ENCODE results near the gene SLC1A2.

SLC1A2 gene

GRCh38 chr11:35302398-35302797 is 117.0 kb downstream of the SLC1A2 start:
- DNase-seq (ENCODE audit: low read depth): no peak

DNA sequence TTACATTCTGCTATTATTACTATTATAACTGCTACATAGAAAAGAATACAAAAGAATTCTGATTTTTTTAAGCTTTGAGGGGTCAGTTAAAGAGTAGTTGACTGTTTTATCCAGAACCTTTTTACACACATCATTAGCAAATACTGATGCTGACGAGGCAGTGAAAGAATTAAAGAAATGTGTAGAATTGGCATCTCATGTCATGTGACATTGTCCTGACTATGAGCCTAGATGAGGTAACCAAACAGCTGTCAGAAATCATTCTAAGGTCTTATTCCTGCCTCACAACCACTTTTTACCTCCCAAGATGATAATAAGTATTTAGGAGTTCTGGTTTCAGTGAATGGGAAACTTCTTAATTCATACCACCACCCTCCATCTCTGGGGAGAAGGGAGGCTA is 121.0 kb downstream of the SLC1A2 start:
- no peak for DNase-seq (ENCODE audit: low read depth)

DNA sequence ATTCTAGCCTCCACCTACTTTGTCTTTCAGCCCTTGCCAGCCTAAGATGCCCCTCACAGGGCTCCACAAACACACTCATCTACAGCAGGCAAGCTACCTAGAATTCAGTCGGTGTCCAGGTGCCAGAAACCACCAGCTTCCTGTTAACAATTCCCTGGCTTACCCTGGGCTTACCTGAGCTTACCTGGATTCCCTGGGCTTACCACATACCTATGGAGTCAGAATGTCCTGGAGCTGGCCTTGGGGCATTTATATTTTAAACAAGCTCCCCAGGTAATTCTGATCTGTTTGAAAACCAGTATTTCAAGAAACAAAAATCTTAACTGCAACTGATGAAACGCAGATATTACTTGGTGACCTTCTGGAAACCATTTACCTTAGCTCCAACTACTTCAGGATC is 123.6 kb downstream of the SLC1A2 start:
- no peak for DNase-seq (ENCODE audit: low read depth)

DNA sequence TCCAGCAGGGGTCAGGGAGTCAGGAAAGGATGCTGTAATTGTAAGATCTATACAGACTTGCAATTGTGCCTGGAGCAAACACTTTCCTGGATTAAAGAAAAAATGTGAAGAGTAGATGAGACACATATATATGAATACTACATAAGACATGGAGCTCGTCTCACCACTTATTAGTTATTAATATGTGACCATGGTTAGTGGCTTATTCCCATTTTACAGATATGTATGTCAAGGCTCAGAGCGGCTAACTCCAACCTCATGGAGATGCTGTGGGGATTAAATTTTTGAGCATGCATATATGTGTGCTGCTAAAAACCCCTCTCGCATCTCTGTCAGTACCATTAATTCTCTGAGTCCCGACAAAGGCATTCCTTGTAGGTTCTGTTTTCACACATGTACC is 125.7 kb downstream of the SLC1A2 start:
- DNase-seq (ENCODE audit: low read depth): no peak

DNA sequence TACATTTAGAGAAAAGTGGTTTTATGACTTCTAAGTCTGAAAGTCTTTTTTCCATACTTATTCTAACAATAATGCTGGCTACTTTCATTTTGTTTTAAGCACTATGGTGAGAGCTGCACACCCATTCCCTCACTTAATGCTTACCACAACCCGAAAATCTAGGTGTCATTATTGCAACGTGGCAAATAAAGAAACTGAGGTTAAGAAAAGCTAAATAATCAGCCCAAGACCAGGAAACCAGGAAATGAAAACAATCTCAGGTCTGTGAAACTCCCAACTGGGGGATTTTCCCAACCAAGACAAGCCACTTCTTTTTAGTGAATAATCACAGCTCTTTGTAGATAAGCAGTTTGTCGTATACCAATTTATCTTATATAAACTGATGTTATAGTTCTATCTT is 126.3 kb downstream of the SLC1A2 start:
- DNase-seq (ENCODE audit: low read depth): no peak

DNA sequence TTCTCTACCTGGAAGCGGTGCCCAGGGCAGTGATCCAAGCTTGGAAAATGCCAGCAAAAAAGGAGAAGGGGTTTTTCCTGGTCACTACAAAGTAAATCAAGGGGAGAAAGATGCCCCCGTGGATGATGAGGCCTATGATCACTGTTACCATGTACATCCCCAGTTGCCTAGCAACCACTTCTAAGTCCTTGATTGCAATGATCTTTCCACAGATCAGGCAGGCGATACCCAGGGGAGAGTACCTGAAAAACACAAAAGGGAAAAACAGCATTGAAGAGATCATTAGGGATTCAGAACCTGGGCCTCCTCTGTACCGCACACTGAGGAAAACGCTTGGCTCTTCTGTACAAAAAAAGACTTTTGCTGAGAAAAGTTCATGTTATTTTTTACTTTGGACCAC is 127.1 kb downstream of the SLC1A2 start:
- DNase-seq (ENCODE audit: low read depth): no peak

DNA sequence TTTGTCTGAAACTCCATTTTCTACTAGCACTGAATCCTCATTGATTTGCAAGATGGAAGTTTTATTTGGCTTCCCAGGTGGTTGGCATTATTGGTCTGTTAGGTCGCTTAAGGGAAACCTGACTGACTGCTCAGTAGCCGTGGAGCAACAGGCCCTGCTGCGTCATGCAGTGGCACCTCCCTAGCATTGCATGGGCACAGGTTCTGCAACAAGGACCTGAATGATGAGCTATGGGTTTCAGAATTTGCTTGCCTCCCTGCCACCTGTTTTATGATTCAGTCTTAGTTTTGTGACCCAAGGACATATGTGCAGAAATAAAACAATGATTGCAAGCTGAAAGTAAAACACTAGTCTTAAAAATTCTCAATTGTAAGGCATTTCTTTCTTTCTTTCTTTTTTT is 128.5 kb downstream of the SLC1A2 start:
- DNase-seq (ENCODE audit: low read depth): no peak

- no peak for DNase-seq (ENCODE audit: low read depth)
Measured at GRCh38 chr11:35289821-35290220, 129.5 kb downstream of the SLC1A2 start.

DNA sequence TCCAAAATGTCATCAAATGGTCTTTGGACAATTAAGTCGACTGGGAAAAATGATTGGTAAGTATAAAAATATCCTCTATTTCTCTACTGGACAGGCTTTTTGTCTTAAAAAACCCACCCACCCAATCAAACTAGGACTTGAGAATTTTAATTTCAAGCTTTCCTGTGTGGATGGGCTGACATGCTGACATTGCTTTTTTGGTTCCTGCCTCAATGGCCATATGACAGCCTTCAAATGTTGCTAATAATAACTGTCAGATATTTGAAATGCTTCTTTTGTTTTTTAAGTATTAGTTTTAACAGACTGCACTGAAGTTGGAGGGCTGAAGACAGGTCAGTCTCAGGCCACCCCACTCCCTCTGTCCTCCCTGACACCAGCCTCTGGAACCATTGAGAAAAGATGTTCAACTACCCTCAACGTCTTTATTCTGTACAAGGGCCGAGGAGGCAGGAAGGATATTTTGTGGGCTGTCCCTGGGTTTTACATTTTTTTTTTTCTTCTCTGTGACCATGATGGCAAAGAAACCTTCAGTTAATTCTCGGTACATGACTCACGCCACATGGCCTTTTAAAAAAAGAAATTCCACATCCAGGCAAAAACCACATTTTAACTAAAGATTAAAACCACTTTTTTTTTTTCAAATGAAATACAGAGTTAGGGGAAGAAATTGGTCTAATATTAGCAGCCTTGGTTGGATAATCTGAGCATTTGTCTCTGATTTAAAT is 130.4 kb downstream of the SLC1A2 start:
- no peak for DNase-seq (ENCODE audit: low read depth)

DNA sequence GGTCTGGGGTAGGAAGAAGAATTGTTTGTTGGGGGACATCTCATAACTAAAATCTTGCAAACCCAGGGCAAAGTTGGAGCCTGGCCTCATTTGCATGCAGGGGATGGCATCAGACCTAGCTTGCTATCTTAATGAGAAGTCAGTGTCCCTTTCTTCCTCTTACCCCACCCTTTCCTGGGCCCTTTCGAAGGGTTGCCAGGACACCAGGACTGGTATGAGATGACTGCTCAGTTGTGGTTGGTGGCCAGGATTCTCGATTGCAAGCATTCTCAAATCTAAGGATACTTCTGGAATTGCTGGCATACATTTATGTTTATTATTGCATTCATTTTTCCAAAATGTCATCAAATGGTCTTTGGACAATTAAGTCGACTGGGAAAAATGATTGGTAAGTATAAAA is 131.0 kb downstream of the SLC1A2 start:
- DNase-seq (ENCODE audit: low read depth): no peak

DNA sequence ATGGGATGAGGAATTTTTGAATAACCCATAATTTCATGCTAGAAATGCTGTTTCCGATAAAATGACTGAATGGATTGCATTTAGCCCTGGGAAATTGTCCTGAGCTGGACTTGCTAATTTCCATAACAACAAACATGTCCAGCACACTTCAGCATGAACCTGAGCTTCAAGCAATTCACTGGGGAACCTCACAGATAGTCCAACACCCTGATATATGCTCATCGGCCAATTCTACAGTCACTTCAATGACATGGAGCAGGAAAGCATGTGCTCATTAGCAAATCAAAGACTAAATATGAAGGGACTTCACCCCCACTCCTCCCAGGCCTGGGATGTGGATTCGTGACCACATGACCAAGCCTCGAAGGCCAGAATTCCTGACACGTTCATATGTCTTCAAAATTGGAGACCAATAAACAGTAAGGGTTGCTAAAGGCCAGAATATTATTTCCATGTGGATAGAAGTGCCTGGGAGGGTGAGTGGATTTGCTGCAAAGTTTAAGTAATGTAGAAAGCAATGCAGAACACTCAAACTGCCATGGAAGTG is 131.9 kb downstream of the SLC1A2 start:
- no peak for DNase-seq (ENCODE audit: low read depth)

- DNase-seq (ENCODE audit: low read depth): no peak
Measured at GRCh38 chr11:35286126-35286525, 133.2 kb downstream of the SLC1A2 start.

DNA sequence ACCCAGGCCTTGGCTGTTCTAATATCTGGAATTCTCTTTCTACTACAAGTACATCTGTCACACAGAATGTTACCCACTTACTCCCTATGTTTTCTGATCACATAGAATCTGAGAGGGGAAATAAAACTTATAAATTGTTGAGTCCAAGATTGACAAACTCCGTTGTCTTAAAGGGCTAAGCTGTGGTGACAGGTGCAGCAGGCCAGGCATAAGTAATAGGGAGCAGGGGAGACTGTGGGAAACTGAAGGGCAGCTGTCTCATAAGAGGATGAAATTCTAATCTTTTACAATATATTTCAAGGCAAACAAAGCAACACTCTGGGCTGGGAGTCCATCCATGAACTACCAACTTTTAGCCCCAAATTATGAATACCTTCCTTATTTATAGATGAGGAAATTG is 133.9 kb downstream of the SLC1A2 start:
- no peak for DNase-seq (ENCODE audit: low read depth)

- no peak for DNase-seq (ENCODE audit: low read depth)
Measured at GRCh38 chr11:35282221-35282882, 137.0 kb downstream of the SLC1A2 start.

DNA sequence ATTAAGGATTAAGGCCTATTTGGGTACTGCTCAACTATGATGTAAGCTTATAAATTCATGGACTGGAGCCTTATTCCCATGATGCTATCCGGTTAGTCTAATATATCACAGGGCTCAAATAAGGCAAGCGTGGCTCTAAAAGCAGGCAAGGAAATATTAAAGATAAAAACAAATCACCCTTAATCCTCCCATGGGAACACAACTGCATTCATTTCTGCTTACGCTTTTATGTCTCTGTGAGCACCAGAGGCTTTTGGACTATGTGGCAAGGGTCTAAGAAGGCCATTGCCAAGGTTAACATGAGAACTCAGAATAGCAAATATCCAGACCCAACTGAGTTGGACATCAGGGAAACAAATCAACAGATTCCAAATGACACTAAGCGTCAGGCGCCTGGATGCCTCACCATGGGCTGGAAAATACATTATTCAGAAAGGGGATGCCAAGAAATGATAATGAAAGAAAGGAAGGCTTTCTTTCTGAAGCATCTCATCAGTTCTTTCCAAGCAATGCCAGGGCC is 138.1 kb downstream of the SLC1A2 start:
- DNase-seq (ENCODE audit: low read depth): no peak

DNA sequence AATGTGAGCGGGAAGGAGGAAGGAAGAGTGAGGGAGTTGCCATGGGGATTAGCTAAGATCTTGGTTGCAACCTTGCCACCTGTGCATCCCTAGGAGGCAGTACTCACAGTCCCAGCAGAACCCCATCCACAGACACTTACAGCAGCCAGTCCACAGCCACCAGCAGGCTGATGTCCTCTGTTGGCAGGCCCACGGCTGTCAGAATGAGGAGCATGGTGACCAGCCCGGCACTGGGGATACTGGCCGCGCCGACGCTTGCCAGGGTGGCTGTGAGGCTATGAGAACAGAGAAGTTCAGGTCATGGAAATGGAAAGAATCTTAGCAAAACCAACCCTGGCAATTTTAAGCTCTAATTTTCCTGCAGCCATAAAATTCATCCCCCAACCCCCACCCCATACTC is 138.6 kb downstream of the SLC1A2 start:
- no peak for DNase-seq (ENCODE audit: low read depth)

GRCh38 chr11:35277827-35278226 is 141.5 kb downstream of the SLC1A2 start:
- DNase-seq (ENCODE audit: low read depth): no peak

- no peak for DNase-seq (ENCODE audit: low read depth)
Measured at GRCh38 chr11:35276396-35277145, 142.8 kb downstream of the SLC1A2 start.

DNA sequence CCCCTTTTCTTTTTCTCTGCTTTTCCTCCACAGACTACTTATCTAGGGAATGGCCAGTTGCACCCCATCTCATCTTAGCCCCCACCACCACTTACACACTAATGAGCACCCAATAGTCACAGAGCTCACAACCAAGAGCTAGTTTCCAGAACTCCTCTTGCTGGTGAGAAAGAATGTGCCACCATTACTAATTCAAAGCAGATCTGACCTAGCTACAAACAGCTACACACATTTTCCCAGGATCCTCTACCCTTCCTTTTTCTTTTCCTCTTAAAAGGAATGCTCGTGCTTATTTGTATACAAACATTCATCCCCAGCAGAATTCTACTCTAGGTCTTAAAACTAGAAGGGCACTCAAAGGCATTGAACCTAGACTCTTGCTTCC is 143.6 kb downstream of the SLC1A2 start:
- DNase-seq (ENCODE audit: low read depth): no peak

DNA sequence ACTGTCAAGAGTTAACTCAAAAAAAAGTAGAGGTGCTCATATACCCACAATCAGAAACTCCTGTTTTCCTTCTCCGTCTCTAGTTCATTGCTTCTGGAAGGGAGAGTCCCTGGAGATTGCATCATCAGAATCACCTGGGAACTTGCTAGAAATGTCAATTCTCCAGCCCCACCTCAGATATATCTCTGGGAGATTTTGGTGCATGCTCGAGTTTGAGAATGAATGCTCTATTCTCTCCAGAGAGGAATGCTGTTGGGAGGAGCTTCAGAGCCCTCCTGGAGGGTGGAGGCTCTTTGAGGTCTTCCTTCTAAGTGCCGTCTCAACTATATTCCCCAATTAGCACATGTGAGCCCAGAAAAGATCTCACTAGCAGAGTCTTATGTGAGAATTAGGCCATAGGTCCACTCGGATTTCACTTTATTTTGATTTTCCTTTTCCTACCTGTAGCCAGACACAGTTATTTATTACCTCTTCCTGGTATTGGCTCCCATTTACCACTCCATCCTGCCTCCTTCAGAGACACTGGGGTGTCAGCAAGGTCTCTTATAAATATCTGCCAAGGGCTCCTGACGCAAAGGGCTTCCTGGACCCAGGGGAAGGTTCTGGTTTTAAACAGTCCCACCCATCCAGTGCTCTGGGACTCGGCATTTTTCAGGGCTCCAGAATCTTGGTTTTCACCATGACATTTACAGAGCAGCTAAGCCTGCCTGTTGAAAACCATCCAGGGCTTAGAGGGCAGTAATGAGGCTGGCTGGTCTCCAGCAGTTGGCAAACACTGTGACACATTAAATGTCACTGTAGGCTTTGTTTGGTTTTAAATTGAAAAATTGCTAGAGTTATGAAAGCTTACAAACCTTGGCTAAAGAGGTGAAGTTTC is 144.2 kb downstream of the SLC1A2 start:
- DNase-seq (ENCODE audit: low read depth): no peak

DNA sequence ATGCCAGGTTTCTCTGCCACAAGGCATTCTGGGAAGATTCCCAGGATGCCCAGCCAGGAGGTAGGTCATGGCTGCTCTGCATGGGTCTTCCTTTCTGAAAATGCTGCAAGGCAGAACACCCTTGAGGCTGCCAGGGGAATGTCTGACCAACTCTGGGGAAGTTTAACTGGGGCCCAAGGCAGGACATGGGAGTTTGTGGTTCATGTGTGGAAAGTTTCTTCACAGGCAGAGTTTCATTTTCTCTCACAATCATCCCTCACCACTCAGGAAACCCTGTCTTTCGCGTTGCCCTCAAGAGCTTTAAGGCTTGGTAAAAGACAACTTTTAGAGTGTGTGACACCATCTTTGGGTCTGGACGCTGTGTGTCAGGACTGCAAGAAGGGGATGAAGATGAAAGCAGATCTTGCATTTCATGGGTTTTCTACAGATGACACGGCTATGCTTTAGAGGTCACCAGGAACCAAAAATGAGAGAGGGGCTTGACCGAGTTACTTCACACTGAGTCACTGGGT is 146.9 kb downstream of the SLC1A2 start:
- peak; percentile 13 for DNase-seq (ENCODE audit: low read depth)

DNA sequence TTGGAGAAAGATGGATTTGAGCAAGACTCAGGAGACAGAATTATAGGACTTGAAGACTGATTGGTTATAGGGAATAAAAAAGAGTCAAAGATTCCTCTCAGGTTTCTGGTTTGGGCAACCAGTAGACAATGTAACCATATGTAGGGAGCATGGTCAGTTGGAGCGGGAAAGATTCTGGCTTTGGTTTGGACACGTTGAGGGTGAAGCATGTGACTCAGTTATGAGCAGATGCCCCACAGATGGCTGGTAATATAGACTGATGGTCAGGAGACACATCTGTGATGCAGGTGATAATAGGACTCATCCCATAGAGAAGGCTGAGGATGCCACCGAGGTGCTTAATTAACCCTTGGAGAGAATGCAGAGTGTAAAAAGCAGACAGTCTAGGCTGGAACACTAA is 148.3 kb downstream of the SLC1A2 start:
- no peak for DNase-seq (ENCODE audit: low read depth)

Measured in stimulated activated CD8-positive, alpha-beta memory T cell treated with anti-CD3 and anti-CD28 coated beads, Interleukin-4, amount 100 ng/mL, for 24 hours (primary cell).